Endothelial cell of umbilical vein (primary cell): ENCODE data around the gene IFNA14. TPM values are rescaled to one million over a fixed set of nuclear protein-coding genes. Genes with fewer than 3 reads are reported as not detected.

Source experiments
- BruUV-seq: library from RNA; stranded (reverse); fragments of 400-500 nt; replicated peaks from 2 replicates; lab custom pipeline; 2021; lab: Mats Ljungman, UMichigan
- CTCF ChIA-PET: fragments of 300-600, 350-600 bp; sonication (Branson Sonifier 250); formaldehyde crosslinking; loops from one replicate; lab custom pipeline; 2021; ENCODE audit warnings: antibody characterized with exemption, inconsistent platforms; lab: Charles Lee
- POLR2A ChIA-PET: fragments of 300-600, 350-600 bp; sonication (Branson Sonifier 250); formaldehyde crosslinking; loops from one replicate; lab custom pipeline; 2021; ENCODE audit warnings: antibody characterized with exemption, inconsistent platforms; lab: Charles Lee
- DNase-seq: peaks from one replicate; pipeline ENCODE4 v3.0.0-alpha.2; 2011; ENCODE audit warnings: low read depth, low spot score
- FAIRE-seq: peaks from 2 replicates; lab custom pipeline; 2011; peaks lifted over from hg19 to GRCh38; lab: Jason Lieb, UNC
- H2AFZ ChIP-seq: 2 replicates; pipeline ENCODE4 v1.6.0; 2012; ENCODE audit warnings: low read depth, low read length, control low read depth, inconsistent platforms
- H3K27ac ChIP-seq: 2 replicates; pipeline ENCODE4 v1.5.1; 2011; ENCODE audit warnings: low read depth, mild to moderate bottlenecking, control low read depth, low read length, moderate library complexity; ENCODE audit not compliant: insufficient read depth
- H3K27me3 ChIP-seq, 2 experiments: 2 replicates each; pipeline versions ENCODE4 v1.6.0 to v1.6.1; 2011; ENCODE audit warnings: low read length in 2 of 2, mixed read lengths in 1 of 2; ENCODE audit not compliant: control insufficient read depth in 2 of 2, insufficient read depth in 2 of 2
- H3K36me3 ChIP-seq, 2 experiments: 2 replicates in 1 of 2; 3 replicates in 1 of 2; pipeline ENCODE4 v1.5.1; 2011; ENCODE audit warnings: low read length in 2 of 2, mild to moderate bottlenecking in 1 of 2, moderate library complexity in 1 of 2; ENCODE audit not compliant: control insufficient read depth in 2 of 2, insufficient read depth in 2 of 2; ENCODE audit errors: extremely low read depth in 1 of 2
- H3K4me1 ChIP-seq: 3 replicates; pipeline ENCODE4 v1.5.1; 2011; ENCODE audit warnings: mild to moderate bottlenecking, low read length; ENCODE audit not compliant: control insufficient read depth, insufficient read depth; ENCODE audit errors: extremely low read depth
- H3K4me2 ChIP-seq: 2 replicates; pipeline ENCODE4 v1.6.1; 2011; ENCODE audit warnings: low read length, control low read depth, mixed read lengths; ENCODE audit not compliant: insufficient read depth
- H3K4me3 ChIP-seq, 3 experiments: fragments of 200-600 bp in 1 of 3; sonication (generic), shearing (Covaris generic) in 1 of 3; replicated peaks in 1 of 3; 2 replicates each; pipeline ENCODE4 v1.5.1; 2011 to 2016; ENCODE audit warnings: control low read depth in 3 of 3, low read length in 3 of 3, mild to moderate bottlenecking in 2 of 3, inconsistent platforms in 1 of 3, low read depth in 1 of 3, moderate library complexity in 1 of 3; ENCODE audit not compliant: insufficient read depth in 1 of 3
- H3K79me2 ChIP-seq: 2 replicates; pipeline ENCODE4 v1.6.0; 2012; ENCODE audit warnings: low read length, inconsistent platforms; ENCODE audit not compliant: control insufficient read depth, insufficient read depth
- H3K9ac ChIP-seq: replicated peaks from 2 replicates; pipeline ENCODE3; 2011; ENCODE audit warnings: low read length, control low read depth; ENCODE audit not compliant: insufficient read depth; ENCODE audit errors: extremely low read depth
- H3K9me1 ChIP-seq: replicated peaks from 3 replicates; pipeline ENCODE4 v1.6.0; 2011; ENCODE audit warnings: mild to moderate bottlenecking, low read length; ENCODE audit not compliant: control insufficient read depth, insufficient read depth; ENCODE audit errors: extremely low read depth
- H3K9me3 ChIP-seq: replicated peaks from 2 replicates; pipeline ENCODE4 v1.5.1; 2012; ENCODE audit warnings: low read length, inconsistent platforms; ENCODE audit not compliant: control insufficient read depth, insufficient read depth
- H4K20me1 ChIP-seq: replicated peaks from 2 replicates; pipeline ENCODE3; 2011; ENCODE audit warnings: mild to moderate bottlenecking, low read length; ENCODE audit not compliant: control insufficient read depth, insufficient read depth; ENCODE audit errors: extremely low read depth
- EZH2 ChIP-seq: IDR thresholded peaks from 2 replicates; pipeline ENCODE4 v1.6.1; 2012; ENCODE audit warnings: borderline replicate concordance, low read depth, mild to moderate bottlenecking, moderate library complexity, low read length, inconsistent platforms; ENCODE audit not compliant: severe bottlenecking
- FOS ChIP-seq: IDR thresholded peaks from 2 replicates; pipeline ENCODE4 v1.6.1; 2011; ENCODE audit warnings: mild to moderate bottlenecking, low read length, moderate library complexity, borderline replicate concordance; ENCODE audit not compliant: insufficient read depth
- GATA2 ChIP-seq: IDR thresholded peaks from 2 replicates; pipeline ENCODE4 v1.7.0; 2011; ENCODE audit warnings: low read depth, mild to moderate bottlenecking, moderate library complexity, mixed read lengths, low read length; ENCODE audit not compliant: insufficient read length, insufficient read depth
- JUN ChIP-seq: IDR thresholded peaks from 2 replicates; pipeline ENCODE4 v1.6.1; 2011; ENCODE audit warnings: borderline replicate concordance, low read depth; ENCODE audit not compliant: insufficient read length, insufficient read depth
- MYC ChIP-seq: IDR thresholded peaks from one replicate; pipeline ENCODE4 v1.6.1; 2011; ENCODE audit warnings: mild to moderate bottlenecking, low read depth, low read length
- POLR2A ChIP-seq: IDR thresholded peaks from 2 replicates; pipeline ENCODE4 v1.6.1; 2012; ENCODE audit warnings: low read depth, mild to moderate bottlenecking, control low read depth, low read length
- POLR2AphosphoS5 ChIP-seq: IDR thresholded peaks from 2 replicates; pipeline ENCODE4 v1.6.1; 2012; ENCODE audit warnings: low read depth, mild to moderate bottlenecking, control low read depth, low read length, moderate library complexity; ENCODE audit not compliant: insufficient read depth
- dilution Hi-C: fragments of 300-500 bp; cut with MboI; formaldehyde crosslinking; loops from one replicate; pipeline ENCODE4 v1.15.0; 2019; ENCODE audit warnings: low sequenced_read_pairs; ENCODE audit not compliant: extremely low pct_ligation_motif_present
- intact Hi-C: fragments of 100-400 bp; cut with micrococcal nuclease; formaldehyde crosslinking; loops from one replicate; pipeline ENCODE4 v1.10.0; 2022
- polyA plus RNA-seq, 4 experiments: library from polyadenylated mRNA; depleted of rRNA in 3 of 4; stranded (reverse) in 3 of 4; unstranded in 1 of 4; fragments of >200 nt; gene quantifications; 2 replicates each; pipeline versions ENCODE4 v1.2.1 to v1.2.3, GENCODE V29; 2011 to 2012; ENCODE audit warnings: missing spikeins in 1 of 4
- total RNA-seq: library from RNA; stranded (reverse); gene quantifications from 2 replicates; pipeline ENCODE4 v1.2.3, GENCODE V29; 2021
- TF ChIP-seq, protein P1 (sequence below), 2 donors: IDR thresholded peaks; 1 replicate in 1 of 2; 2 replicates in 1 of 2; pipeline ENCODE4 v1.5.1; 2011; ENCODE audit warnings: low read length in 2 of 2, mild to moderate bottlenecking in 2 of 2, moderate library complexity in 2 of 2, control low read depth in 1 of 2, inconsistent platforms in 1 of 2, low read depth in 1 of 2; ENCODE audit not compliant: insufficient read depth in 1 of 2; ENCODE audit errors: extremely low read depth in 1 of 2
- TF ChIP-seq, protein P2 (sequence below): IDR thresholded peaks from 2 replicates; pipeline ENCODE4 v1.6.1; 2011; ENCODE audit not compliant: insufficient read depth, insufficient read length

Gene IFNA14
- total and polyA plus RNA-seq, 2 donors (not counting 3 experiments of a cell fraction or from before 2014, with no cell fraction given): not detected

DNA sequence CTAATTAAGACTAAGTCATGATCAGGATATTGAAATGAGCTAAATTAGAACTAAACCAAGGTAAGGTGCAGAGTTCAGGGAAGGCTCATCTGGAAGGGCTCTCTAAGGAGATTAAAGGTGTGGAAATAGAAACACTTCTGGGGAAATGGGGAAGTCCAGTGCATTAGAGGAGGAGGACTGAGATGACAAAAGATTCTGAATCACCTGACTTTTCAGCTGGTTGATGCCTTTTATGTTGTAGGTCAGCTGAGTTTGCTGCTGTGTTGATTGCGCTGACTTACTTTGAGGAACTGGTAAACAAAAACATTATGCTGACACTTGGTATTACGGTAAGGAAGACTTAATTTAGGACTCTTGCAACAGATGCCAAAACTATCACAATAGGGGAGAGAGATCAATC is 41.5 kb upstream of the IFNA14 start:
- Histone ChIP-seq H3K4me2 (no peak overlapping the region), H3K4me1 (no peaks in the 10 kb centered on the region), H3K9me1 (no peaks in the 10 kb centered on the region), H3K9me3 (no peaks in the 10 kb centered on the region), H3K9ac (no peak overlapping the region), H3K27ac (no peak overlapping the region), H2AFZ (no peak overlapping the region), H4K20me1 (no peaks in the 10 kb centered on the region), H3K27me3 (peaks cover 7 to 19% of the 10 kb centered on the region in 2 experiments), H3K4me3 (no peak overlapping the region), H3K79me2 (no peaks in the 10 kb centered on the region), H3K36me3 (no peaks in the 10 kb centered on the region)
- POLR2A ChIA-PET: no interaction called here
- CTCF ChIA-PET: interaction anchor here (1.4 to 1.6 kb wide), 2 partner anchors 45 to 115 kb away, joined by 3 to 5 read pairs; no protein-coding TSS in a partner anchor
- FAIRE-seq: no peak
- dilution Hi-C loops (no loop called here), intact Hi-C loops (loop anchor here (5.0 kb wide), 1 partner anchor 66 kb away; no protein-coding TSS in a partner anchor)
- no peak for TF ChIP-seq GATA2
- TF ChIP-seq EZH2: no peak
- no peak for TF ChIP-seq JUN
- TF ChIP-seq, protein P1, sequence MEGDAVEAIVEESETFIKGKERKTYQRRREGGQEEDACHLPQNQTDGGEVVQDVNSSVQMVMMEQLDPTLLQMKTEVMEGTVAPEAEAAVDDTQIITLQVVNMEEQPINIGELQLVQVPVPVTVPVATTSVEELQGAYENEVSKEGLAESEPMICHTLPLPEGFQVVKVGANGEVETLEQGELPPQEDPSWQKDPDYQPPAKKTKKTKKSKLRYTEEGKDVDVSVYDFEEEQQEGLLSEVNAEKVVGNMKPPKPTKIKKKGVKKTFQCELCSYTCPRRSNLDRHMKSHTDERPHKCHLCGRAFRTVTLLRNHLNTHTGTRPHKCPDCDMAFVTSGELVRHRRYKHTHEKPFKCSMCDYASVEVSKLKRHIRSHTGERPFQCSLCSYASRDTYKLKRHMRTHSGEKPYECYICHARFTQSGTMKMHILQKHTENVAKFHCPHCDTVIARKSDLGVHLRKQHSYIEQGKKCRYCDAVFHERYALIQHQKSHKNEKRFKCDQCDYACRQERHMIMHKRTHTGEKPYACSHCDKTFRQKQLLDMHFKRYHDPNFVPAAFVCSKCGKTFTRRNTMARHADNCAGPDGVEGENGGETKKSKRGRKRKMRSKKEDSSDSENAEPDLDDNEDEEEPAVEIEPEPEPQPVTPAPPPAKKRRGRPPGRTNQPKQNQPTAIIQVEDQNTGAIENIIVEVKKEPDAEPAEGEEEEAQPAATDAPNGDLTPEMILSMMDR (IDR thresholded peaks at IDR 0.05; ENCODE audit: extremely low read depth in 1 of 2, insufficient read depth in 1 of 2, low read depth in 1 of 2, low read length in 2 of 2): no peak
- TF ChIP-seq MYC: no peak
- TF ChIP-seq POLR2A: no peak
- no peak for TF ChIP-seq POLR2AphosphoS5
- TF ChIP-seq, protein P2, sequence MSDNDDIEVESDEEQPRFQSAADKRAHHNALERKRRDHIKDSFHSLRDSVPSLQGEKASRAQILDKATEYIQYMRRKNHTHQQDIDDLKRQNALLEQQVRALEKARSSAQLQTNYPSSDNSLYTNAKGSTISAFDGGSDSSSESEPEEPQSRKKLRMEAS: no peak
- TF ChIP-seq FOS: no peak
- no peak for DNase-seq
- BruUV-seq: no TSS peak
